Measurements from ENCODE around the gene JMJD8. TPM values are rescaled to one million over a fixed set of nuclear protein-coding genes. Genes with fewer than 3 reads are reported as not detected.

Gene JMJD8
- total and polyA plus RNA-seq, 4 donors = 21.2 to 52.6 (median 33.4) TPM

DNA sequence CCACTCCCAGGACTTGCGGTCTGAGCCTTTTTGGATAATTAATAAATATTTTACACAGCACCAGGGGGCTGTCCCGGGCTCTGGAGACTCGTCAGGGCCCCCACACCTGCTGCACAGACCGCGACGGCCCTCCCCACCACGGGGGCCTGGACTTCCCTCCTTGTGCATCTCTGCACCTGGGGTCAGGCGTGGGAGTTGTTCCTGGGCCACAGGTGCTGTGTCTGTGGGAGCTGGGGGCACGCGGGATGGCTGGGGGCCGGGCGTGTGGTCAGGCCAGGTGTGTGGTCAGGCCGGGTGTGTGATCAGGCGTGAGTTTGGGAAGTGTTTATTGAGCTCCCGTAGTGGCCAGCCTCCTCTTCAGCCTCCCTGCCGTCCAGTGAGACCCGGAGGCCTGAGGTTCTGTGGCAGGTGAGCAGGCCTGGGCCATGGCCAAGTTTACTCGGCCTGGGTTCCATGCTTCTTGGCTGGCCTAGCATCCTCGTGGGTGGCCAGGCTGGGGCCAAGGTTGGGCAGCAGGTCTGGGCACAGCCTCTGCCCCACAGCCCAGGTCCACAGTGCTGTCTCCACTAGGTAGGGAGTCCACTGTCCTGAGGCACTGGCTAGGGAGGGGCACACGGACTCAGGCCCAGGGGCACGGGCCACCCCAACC, 5.8 kb downstream of the JMJD8 start:
- WGBS = 80% methylated on average over 21 of the region's 21 CpGs
- DNase-seq (ENCODE audit: low spot score) = no peak
- Histone ChIP-seq H3K4me3 (ENCODE audit: low read depth in 1 of 3, low read length in 3 of 3) (no peak overlapping the region), H3K36me3 (ENCODE audit: control insufficient read depth in 4 of 4, insufficient read depth in 3 of 4, low read depth in 1 of 4, low read length in 3 of 4) (peaks cover 8 to 19% (median 14%) of the 10 kb centered on the region in 4 donors), H3K27ac (ENCODE audit: low read depth in 1 of 2, low read length in 2 of 2) (no peak overlapping the region), H3K9me3 (ENCODE audit: control insufficient read depth in 4 of 4, low read length in 3 of 4) (no peaks in the 10 kb centered on the region), H3K9ac (ENCODE audit: low read depth in 1 of 2, low read length in 2 of 2) (no peak overlapping the region), H3K4me1 (ENCODE audit: control insufficient read depth in 4 of 4, insufficient read depth in 4 of 4, low read length in 3 of 4) (peaks cover 24 to 55% (median 40%) of the 10 kb centered on the region in 4 donors), H3K27me3 (ENCODE audit: control insufficient read depth in 4 of 4, insufficient read depth in 4 of 4, low read length in 3 of 4) (no peaks in the 10 kb centered on the region)
- TF ChIP-seq YY1 (IDR thresholded peaks at IDR 0.05) (no peak), ATF3 (IDR thresholded peaks at IDR 0.05) (no peak), FOXA2 (IDR thresholded peaks at IDR 0.05) (no peak), REST (IDR thresholded peaks at IDR 0.05) (no peak), HNF4A (conservative IDR thresholded peaks at IDR 0.05) (no peak), EGR1 (IDR thresholded peaks at IDR 0.05; ENCODE audit: low read depth in 2 of 2) (no peak), ZBTB33 (IDR thresholded peaks at IDR 0.05) (no peak), RAD21 (IDR thresholded peaks at IDR 0.05) (no peak), JUND (IDR thresholded peaks at IDR 0.05) (no peak), GABPA (IDR thresholded peaks at IDR 0.05 in 1 of 2, conservative IDR thresholded peaks at IDR 0.05 in 1 of 2) (no peak), NR2F2 (IDR thresholded peaks at IDR 0.05) (no peak), TAF1 (conservative IDR thresholded peaks at IDR 0.05) (no peak), FOXA1 (IDR thresholded peaks at IDR 0.05) (no peak)
- TF ChIP-seq, protein P1, sequence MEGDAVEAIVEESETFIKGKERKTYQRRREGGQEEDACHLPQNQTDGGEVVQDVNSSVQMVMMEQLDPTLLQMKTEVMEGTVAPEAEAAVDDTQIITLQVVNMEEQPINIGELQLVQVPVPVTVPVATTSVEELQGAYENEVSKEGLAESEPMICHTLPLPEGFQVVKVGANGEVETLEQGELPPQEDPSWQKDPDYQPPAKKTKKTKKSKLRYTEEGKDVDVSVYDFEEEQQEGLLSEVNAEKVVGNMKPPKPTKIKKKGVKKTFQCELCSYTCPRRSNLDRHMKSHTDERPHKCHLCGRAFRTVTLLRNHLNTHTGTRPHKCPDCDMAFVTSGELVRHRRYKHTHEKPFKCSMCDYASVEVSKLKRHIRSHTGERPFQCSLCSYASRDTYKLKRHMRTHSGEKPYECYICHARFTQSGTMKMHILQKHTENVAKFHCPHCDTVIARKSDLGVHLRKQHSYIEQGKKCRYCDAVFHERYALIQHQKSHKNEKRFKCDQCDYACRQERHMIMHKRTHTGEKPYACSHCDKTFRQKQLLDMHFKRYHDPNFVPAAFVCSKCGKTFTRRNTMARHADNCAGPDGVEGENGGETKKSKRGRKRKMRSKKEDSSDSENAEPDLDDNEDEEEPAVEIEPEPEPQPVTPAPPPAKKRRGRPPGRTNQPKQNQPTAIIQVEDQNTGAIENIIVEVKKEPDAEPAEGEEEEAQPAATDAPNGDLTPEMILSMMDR (IDR thresholded peaks at IDR 0.05; ENCODE audit: low read depth, low read length, missing input control) = no peak
